ENCODE measurements around the gene QRICH1.

Gene QRICH1

DNA sequence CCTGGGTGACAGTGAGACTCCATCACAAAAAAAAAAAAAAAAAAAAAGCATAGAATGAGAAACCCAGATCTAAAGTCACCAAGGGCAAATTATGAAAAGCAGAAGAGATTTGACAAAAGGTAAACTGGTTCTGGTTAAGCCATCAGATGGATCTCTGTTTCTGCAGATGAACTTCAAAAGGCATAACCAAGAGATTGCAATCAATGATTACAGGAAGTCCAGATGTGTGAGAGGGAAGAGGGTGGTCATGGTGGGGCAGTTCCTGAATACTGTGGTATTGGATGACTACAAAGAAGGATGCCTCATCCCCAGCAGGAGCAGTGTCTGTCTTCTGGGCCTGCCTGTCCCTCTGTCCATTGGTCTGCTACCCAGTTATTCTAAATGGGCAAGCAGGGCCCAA lies 100.0 kb downstream of the QRICH1 start:
- no peak for DNase-seq

DNA sequence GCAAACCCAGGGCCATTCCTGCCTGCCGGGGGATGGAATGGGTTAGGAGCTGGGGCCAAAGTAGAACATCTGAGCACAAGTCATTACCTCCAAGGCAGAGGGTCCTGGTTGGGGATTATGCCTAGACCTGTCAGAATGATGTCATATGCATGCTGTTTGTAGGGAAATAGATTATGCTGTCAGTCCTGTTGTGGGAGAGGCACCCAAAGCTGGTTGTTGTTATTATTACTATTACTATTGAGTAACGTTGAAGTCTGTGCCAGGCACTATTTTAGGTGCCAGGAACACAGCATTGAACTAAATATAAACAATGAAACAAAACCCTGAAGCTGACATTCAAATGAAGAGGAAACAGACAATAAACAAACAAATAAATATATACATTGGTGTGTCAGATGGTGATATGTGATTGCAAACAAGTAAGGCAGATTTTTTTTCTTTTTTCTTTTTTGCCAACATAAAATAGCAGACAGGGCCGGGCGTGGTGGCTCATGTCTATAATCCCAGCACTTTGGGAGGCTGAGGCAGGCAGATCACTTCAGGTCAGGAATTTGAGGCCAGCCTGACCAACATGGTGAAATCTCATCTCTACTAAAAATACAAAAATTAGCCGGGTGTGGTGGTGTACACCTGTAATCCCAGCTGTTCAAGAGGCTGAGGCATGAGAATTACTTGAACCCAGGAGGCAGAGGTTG lies 101.9 kb downstream of the QRICH1 start:
- DNase-seq, result no peak

DNA sequence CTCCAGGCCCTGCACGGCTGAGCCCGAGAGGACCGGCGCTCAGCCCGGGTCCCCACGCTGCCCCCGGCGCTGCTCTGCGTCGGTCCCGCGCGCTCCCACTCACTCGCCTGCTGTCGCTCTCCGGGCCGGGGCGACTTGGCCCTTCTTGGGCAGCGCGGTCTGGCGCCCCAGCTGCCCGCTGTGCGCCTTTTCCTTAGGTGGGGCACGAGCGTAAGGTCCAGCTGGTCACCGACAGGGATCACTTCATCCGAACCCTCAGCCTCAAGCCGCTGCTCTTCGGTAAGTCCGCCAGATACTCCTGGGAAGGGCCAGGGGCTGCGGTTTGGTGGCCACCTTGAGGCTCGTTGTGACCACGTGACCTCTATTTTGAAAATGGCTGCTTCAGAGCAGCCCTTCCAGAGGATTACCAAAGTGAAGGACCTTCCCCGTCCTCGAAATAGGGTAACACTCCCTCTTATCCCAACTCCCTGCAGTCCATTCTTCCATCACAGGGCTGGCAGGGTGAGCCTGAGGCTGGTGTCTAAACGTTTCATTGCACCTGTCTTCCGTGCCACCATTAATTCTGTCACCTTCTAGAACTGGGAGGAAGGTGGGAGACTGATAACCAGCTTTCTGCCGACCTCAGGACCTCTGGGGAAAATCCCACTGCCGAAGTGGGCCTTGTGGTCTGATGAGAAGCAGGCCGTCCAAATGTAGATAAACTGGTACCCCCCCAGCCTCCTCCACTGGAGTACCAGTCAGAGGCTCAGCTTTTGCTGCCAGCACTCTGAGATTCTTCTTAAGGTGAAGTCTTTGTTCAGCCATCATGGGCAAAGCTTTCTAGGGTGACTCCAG lies 103.0 kb downstream of the QRICH1 start:
- DNase-seq, result peak; percentile 35

DNA sequence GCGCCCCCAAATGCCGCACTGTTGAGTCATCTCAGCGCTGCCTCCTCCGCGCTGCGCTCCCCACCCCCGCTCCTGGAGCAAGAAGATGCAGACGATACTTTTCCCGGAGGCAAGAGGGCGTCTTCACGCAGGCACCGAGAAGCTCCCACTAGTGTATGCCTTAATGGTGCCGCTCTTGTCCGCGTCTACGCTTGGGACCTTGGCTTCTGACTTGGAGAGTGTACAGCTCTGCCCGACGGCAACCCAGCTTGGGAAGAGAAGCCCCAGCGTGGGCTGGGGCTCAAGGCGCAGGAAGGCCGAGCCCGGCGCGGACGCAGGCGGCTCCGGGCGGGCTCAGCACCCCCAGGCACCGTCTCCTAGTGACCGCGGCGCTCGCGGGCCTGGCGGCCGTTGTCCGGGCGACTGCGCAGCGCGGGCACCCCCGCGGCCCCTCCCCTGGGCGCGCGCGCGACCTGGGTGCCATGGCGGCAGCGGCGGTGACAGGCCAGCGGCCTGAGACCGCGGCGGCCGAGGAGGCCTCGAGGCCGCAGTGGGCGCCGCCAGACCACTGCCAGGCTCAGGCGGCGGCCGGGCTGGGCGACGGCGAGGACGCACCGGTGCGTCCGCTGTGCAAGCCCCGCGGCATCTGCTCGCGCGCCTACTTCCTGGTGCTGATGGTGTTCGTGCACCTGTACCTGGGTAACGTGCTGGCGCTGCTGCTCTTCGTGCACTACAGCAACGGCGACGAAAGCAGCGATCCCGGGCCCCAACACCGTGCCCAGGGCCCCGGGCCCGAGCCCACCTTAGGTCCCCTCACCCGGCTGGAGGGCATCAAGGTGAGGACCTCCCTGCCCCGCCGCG lies 103.9 kb downstream of the QRICH1 start, which contains the start of gene P4HTM:
TSS of gene P4HTM (plus strand) at position 446 of the 840 bp plus-strand sequence. CDS start at position 462, 16 bp downstream.
- DNase-seq, result peak; percentile 96

DNA sequence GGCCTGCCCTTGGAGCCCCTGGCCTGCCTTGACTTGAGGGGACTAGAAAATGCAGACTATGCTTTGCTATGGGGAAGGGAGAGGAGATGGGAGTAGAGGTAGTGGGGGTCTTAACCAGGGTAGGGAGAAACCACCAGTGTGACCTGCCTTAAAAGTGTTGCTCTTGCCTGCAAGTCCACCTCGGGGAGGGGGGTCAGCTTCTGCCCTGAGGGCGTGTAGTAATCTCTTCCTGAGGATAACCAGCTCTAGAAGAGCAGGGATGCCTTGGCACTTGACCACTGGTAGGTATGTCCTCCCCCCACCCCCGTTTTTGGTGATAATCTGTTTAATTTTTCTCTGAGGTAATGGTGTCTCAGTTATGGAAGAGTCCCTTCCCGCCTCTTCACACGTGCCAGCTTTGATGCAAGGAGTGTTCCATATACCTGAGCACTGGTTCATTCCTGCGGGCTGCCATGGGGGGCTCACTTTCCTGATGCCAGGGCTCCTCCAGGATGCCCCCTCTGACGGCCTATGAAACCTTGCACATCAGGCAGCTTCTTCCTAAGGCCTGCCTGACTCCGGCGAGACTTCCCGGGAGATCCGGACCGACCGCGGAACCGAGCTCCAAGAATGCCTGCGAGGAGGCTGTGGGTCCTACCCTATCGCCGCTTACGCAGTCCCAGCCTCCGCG lies 104.6 kb downstream of the QRICH1 start:
- DNase-seq, result no peak

DNA sequence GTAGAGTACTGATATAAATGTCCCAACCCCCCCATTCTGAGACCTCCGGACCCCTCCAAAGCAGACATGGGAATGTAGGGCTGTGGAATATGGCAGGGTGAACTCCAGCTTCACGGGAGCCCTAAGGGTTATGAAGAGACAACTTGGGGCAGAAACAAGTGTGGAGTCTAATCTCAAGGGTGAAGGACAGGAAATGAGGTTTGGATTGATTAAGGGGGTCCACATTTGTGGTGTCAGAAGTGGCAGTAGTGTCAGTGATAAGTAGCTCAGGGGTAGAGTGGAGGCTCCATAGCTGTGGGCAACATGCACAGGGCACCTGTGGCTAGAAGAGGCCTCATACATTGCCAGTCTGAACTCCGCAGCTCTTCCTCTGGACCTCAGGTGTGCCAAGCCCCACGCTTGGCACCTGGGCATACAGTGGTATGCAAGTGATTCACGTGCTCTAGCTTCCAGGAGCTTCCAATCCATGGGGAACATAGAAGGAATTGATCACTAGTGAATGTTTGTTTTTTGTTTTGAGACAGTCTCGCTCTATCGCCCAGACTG lies 108.0 kb downstream of the QRICH1 start:
- DNase-seq, result no peak

DNA sequence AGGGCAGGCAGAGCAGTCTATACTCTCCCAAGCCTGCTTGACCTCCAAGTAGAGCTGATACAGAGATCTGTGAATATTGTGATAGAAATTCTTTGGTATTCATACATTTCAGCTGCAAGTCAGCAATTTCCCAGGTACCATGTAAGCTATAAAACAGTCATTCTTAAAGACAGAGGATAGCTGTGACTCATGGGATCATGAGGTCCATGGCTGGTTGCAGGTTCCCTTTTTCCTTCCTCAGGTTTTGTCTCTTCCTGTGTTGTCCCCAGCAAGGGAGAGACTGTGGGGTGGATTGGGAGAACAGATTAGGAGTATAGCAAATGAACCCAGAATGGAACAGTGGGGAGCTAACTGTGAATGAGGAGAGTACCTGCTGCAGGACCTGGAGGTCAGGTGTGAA lies 109.2 kb downstream of the QRICH1 start:
- no peak for DNase-seq

DNA sequence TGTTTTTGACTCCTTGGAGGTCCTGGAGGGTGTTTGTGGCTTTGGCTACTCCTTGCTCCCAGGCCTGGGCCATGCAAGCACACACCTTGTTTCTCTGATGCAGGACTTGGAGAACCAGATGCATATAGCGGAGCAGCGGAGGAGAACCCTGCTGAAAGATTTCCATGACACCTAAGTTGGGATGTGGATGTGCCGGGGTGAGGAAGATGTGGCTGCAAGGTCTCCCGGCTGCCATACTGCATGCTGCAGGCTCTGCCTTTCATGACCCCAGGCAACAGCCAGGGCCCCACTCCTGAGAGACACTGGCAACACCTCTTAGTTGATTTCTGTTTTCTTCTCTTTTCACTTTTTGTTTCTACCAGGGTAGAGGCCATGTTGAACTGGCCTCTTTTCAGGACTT lies 110.8 kb downstream of the QRICH1 start:
- no peak for DNase-seq

DNA sequence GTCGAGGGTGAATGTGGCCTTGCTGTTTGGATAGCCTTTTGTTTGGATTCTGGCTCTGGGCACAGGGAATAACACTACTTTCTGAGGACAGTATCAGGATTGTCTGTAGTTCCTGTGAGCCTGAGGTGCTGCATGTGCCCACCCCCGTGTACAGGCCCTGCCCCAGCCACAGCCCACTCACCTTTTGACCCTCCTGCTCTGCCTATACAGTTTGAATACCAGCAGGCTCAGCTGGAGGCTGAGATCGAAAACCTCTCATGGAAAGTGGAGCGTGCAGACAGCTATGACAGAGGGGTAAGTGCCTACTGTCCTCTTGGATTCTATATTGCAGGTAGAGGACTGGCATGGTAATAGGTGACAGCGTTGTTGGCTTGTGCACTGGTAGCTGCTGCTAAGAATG lies 111.2 kb downstream of the QRICH1 start:
- no peak for DNase-seq

DNA sequence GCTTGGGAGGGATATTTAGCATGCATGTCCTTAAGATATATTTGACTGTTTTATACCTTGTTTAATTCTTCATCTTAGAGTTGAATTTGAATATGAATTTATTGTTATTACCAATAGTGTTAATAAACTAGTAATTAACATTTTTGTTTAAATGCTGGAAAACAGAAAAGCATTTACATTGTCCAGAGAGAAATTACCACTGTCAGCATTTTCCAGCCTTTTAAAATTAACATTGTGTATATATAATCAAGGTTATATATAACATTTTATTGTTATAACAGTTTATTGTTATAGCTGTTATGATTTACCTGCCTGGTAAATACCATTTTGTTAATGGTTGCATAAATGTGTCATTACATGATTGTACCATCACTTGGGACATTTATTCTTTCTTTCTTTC lies 111.9 kb downstream of the QRICH1 start:
- DNase-seq, result no peak

DNA sequence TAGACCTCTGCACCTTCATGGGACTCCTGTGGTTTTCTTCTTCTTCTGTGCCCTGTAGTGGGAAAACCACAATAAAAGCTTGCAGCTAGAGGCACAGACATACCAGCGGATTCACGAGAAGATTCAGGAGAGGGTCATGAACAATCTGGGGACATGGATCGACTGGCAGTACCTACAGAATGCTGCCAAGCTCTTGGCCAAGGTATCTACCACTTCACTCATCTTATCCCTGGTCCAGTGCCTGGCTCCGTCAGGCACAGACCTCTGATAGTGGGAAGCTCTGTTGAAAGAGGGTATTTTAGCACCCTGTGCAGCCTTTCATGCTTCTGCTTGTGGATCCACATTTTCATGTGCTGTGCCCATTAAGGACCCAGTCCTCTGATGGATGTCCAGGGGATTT lies 113.6 kb downstream of the QRICH1 start:
- no peak for DNase-seq
